Stimulated activated CD4-positive, alpha-beta T cell treated with anti-CD3 and anti-CD28 coated beads, TNF-alpha, amount 100 ng/mL, for 24 hours (primary cell): Measurements from ENCODE around the gene GPALPP1.
"Not testable (repeated sequence)": the region's sequence is repeated elsewhere in the genome, so short reads cannot be mapped to it uniquely, and the experiment has no call there.

Experiments
- DNase-seq, 3 experiments: peaks; one replicate each; pipeline ENCODE4 v3.0.0-alpha.2; 2020; ENCODE audit warnings: low read depth in 3 of 3

GPALPP1 gene

GRCh38 chr13:44989071-44989889 is at the start of gene GPALPP1, which contains the start of gene NUFIP1:
GPALPP1 (plus strand) TSS chr13:44989538; CDS start chr13:44989655, 117 bp downstream.
NUFIP1 (minus strand) TSS chr13:44989471; CDS start chr13:44989436, 35 bp downstream.
- DNase-seq = peak; percentile 86 to 94 (median 92)

- not testable (repeated sequence) for DNase-seq
Measured at GRCh38 chr13:44943411-44943810, 45.9 kb upstream of the GPALPP1 start.

- DNase-seq = no peak
Measured at GRCh38 chr13:44951184-44951583, 38.2 kb upstream of the GPALPP1 start.

GRCh38 chr13:44952671-44953070 is 36.7 kb upstream of the GPALPP1 start:
- DNase-seq = no peak

- DNase-seq = no peak
Measured at GRCh38 chr13:44954224-44954623, 35.1 kb upstream of the GPALPP1 start.

GRCh38 chr13:44955406-44955805 is 33.9 kb upstream of the GPALPP1 start:
- DNase-seq = no peak

GRCh38 chr13:44961997-44962396 is 27.3 kb upstream of the GPALPP1 start:
- DNase-seq = no peak

GRCh38 chr13:44967704-44968433 is 21.5 kb upstream of the GPALPP1 start:
- no peak for DNase-seq

- DNase-seq = no peak
Measured at GRCh38 chr13:44968434-44968815, 20.9 kb upstream of the GPALPP1 start.

GRCh38 chr13:44969551-44970484 is 19.5 kb upstream of the GPALPP1 start:
- DNase-seq = no peak

- no peak for DNase-seq
Measured at GRCh38 chr13:44971656-44972595, 17.4 kb upstream of the GPALPP1 start.

- no peak for DNase-seq
Measured at GRCh38 chr13:44972956-44973581, 16.3 kb upstream of the GPALPP1 start.

GRCh38 chr13:44974056-44974793 is 15.1 kb upstream of the GPALPP1 start:
- DNase-seq = no peak

GRCh38 chr13:44976196-44976595 is 13.1 kb upstream of the GPALPP1 start:
- no peak for DNase-seq

- DNase-seq = no peak
Measured at GRCh38 chr13:44976949-44977583, 12.3 kb upstream of the GPALPP1 start.

- no peak for DNase-seq
Measured at GRCh38 chr13:44978328-44978727, 11.0 kb upstream of the GPALPP1 start.

- no peak for DNase-seq
Measured at GRCh38 chr13:44989941-44990340, 603 bp downstream of the GPALPP1 start.

GRCh38 chr13:45003417-45003816 is 14.1 kb downstream of the GPALPP1 start:
- no peak for DNase-seq

GRCh38 chr13:45004096-45004495 is 14.8 kb downstream of the GPALPP1 start:
- no peak for DNase-seq
